Testis (tissue), 3 donors: ENCODE results near the gene TMEM219. TPM values are rescaled to one million over a fixed set of nuclear protein-coding genes. Genes with fewer than 3 reads are reported as not detected.

Source experiments
- DNase-seq: peaks from one replicate; pipeline ENCODE4 v3.0.0-alpha.2; 2019
- H3K27ac ChIP-seq, 2 donors: fragments of 200-600 bp; sonication (generic); one replicate each; pipeline ENCODE4 v1.5.1; 2019
- H3K27me3 ChIP-seq: fragments of 200-600 bp; sonication (generic); one replicate; pipeline ENCODE4 v1.5.1; 2019
- H3K36me3 ChIP-seq: fragments of 200-600 bp; sonication (generic); one replicate; pipeline ENCODE4 v1.5.1; 2017; ENCODE audit warnings: low read depth; ENCODE audit errors: missing control alignments
- H3K4me1 ChIP-seq: fragments of 200-600 bp; sonication (generic); one replicate; pipeline ENCODE4 v1.5.1; 2019
- H3K4me3 ChIP-seq, 2 donors: fragments of 200-600 bp; sonication (generic); one replicate each; pipeline ENCODE4 v1.5.1; 2017 to 2019
- H3K9me3 ChIP-seq: fragments of 200-600 bp; sonication (generic); one replicate; pipeline ENCODE4 v1.5.1; 2017
- POLR2A ChIP-seq: fragments of 450-650 bp; IDR thresholded peaks from one replicate; pipeline ENCODE4 v1.6.1; 2017; ENCODE audit warnings: antibody characterized with exemption, mild to moderate bottlenecking, moderate library complexity
- whole genome bisulfite sequencing, 2 donors: methylation state at CpG; one replicate each; pipeline ENCODE4 v1.1.5; 2018; 5-methylcytosine and 5-hydroxymethylcytosine counted together
- intact Hi-C: fragments of 100-400 bp; cut with DNase I; formaldehyde crosslinking; loops from one replicate; pipeline ENCODE4 v1.15.1; 2023; ENCODE audit warnings: low total_unique reads
- polyA plus RNA-seq: library from polyadenylated mRNA; stranded (reverse); fragments of 350-450 nt; fragmentation: Illumina TruSeq; extraction: RNeasy Lipid Tissue Mini Kit (QIAGEN cat#74804); gene quantifications from one replicate; pipeline ENCODE4 v1.2.3, GENCODE V29; 2014; ENCODE audit warnings: low read depth, low replicate concordance; ENCODE audit not compliant: insufficient read depth
- total RNA-seq, 2 donors: library from RNA; depleted of rRNA; stranded (reverse); fragments of >200 nt; gene quantifications; one replicate each; pipeline ENCODE4 v1.2.3, GENCODE V29; 2016
- TF ChIP-seq, protein P1 (sequence below), 3 experiments: fragments of 450-650 bp in 2 of 3; fragments of 200-600 bp in 1 of 3; sonication (generic) in 1 of 3; IDR thresholded peaks; one replicate each; pipeline ENCODE4 v1.5.1; 2016 to 2019; ENCODE audit warnings: antibody characterized with exemption in 3 of 3, mild to moderate bottlenecking in 2 of 3, moderate library complexity in 1 of 3

TMEM219 gene
- total and polyA plus RNA-seq, 3 donors from 2014 or later = 160 to 280 (median 203) TPM

GRCh38 chr16:29995324-29995910, 33.5 kb downstream of the TMEM219 start, which contains the start of gene HIRIP3:
Gene HIRIP3, minus strand, starts transcription at chr16:29995617. Its CDS starts 12 bp downstream, at chr16:29995605.
- DNase-seq = peak; percentile 89
- Histone ChIP-seq H3K9me3 (no peaks in the 10 kb centered on the region), H3K36me3 (no peaks in the 10 kb centered on the region), H3K27me3 (no peaks in the 10 kb centered on the region), H3K27ac (peak within 1 kb of the TSS; percentile 80 to 90), H3K4me3 (peak within 1 kb of the TSS; percentile 60 to 74), H3K4me1 (peaks cover 17% of the 10 kb centered on the region)
- TF ChIP-seq POLR2A = no peak
- TF ChIP-seq, protein P1, sequence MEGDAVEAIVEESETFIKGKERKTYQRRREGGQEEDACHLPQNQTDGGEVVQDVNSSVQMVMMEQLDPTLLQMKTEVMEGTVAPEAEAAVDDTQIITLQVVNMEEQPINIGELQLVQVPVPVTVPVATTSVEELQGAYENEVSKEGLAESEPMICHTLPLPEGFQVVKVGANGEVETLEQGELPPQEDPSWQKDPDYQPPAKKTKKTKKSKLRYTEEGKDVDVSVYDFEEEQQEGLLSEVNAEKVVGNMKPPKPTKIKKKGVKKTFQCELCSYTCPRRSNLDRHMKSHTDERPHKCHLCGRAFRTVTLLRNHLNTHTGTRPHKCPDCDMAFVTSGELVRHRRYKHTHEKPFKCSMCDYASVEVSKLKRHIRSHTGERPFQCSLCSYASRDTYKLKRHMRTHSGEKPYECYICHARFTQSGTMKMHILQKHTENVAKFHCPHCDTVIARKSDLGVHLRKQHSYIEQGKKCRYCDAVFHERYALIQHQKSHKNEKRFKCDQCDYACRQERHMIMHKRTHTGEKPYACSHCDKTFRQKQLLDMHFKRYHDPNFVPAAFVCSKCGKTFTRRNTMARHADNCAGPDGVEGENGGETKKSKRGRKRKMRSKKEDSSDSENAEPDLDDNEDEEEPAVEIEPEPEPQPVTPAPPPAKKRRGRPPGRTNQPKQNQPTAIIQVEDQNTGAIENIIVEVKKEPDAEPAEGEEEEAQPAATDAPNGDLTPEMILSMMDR (IDR thresholded peaks at IDR 0.05) = no peak
- WGBS, 2 donors = 0% methylated on average over 3 to 53 of the region's 53 CpGs
- intact Hi-C loops = no loop called here

DNA sequence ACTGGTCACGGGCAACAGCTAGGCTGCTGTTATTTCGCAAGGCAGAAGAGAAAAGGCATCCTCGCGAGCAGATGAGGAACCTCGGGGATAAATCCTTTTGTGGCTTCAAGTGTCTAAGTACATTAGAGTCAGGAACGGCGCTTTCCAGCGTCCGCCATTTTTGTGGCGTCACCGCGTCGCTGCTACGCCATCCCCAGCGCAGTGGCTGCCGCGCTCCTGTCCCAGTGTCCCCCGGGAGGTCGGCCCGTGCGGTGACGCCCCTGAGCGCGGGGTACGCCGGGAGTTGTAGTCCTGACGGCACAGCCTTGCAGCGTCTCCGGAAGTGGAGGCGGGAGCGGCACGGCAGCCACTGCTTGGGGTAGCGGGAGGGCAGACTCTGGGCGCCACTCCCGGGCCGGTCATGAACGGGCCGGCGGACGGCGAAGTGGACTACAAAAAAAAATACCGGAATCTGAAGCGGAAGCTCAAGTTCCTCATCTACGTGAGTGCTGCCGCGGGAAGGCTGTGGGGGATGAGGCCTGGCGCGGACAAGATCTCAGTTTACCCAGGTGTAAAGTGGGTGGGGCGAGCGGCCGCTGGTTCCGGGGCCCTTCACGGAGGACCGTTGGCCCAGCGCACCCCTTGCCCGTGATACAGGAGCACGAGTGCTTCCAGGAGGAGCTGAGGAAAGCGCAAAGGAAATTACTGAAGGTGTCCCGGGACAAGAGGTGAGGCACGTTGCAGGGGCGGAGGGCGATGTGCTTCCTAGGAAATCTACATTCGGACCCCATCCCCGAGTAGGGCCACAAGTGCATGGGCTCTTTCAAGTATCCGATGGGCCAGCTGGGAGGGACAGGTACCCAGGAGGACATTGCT, 34.3 kb downstream of the TMEM219 start, which contains the start of gene INO80E:
Gene INO80E, plus strand, starts transcription at position 331 of the 855 bp plus-strand sequence. Its CDS starts 70 bp downstream, at position 401.
- Histone ChIP-seq H3K27me3 (no peaks in the 10 kb centered on the region), H3K4me1 (peaks cover 17% of the 10 kb centered on the region), H3K27ac (peak within 1 kb of the TSS; percentile 80 to 90), H3K4me3 (peak within 1 kb of the TSS; percentile 60 to 74), H3K9me3 (no peaks in the 10 kb centered on the region), H3K36me3 (no peaks in the 10 kb centered on the region)
- WGBS, 2 donors = 0 to 1% methylated on average over 24 to 65 of the region's 65 CpGs
- peak; percentile 5 for TF ChIP-seq POLR2A
- TF ChIP-seq, protein P1 (IDR thresholded peaks at IDR 0.05) = peak in 1 of 3 experiments; percentile 6
- intact Hi-C loops = no loop called here
- peak; percentile 98 for DNase-seq

GRCh38 chr16:29996766-29997250, 34.9 kb downstream of the TMEM219 start:
- no peaks in the 10 kb centered on the region for H3K36me3 ChIP-seq
- intact Hi-C loops = no loop called here

DNA sequence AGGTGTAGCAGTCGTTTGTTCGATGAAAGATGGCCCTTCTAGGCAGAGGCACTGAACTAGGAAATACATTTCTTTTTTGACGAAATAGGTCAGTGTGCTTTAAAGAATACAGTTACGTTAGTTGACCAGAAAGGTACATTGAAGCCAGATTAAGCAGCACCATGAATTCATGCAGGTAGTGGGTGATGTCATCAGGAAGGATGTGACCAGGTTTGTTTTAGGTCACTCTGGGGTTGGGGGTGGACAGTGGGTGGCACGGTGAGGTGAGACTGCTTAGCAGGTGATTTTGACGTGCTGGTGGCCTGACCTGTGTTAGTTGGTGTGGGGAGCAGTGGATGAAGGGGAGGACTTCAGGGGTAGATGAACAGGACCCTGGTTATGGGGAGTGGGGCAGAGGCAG, 37.7 kb downstream of the TMEM219 start:
- 82 to 89% methylated on average over 6 of the region's 6 CpGs for WGBS, 2 donors
- Histone ChIP-seq H3K27ac (no peak overlapping the region), H3K4me1 (peaks cover 11% of the 10 kb centered on the region), H3K9me3 (no peaks in the 10 kb centered on the region), H3K27me3 (no peaks in the 10 kb centered on the region), H3K36me3 (no peaks in the 10 kb centered on the region), H3K4me3 (no peak overlapping the region)
- no peak for DNase-seq
- intact Hi-C loops = no loop called here
- TF ChIP-seq POLR2A = no peak
- TF ChIP-seq, protein P1 (IDR thresholded peaks at IDR 0.05) = no peak

More at GRCh38 chr16:29996766-29997250, 34.9 kb downstream of the TMEM219 start:
- TF ChIP-seq POLR2A = no peak
- TF ChIP-seq, protein P1 (IDR thresholded peaks at IDR 0.05) = no peak
- Histone ChIP-seq H3K27me3 (no peaks in the 10 kb centered on the region), H3K9me3 (no peaks in the 10 kb centered on the region), H3K4me3 (peak overlapping the region; percentile 60 to 74), H3K27ac (peak overlapping the region in 1 of 2 donors; percentile 90), H3K4me1 (peaks cover 17% of the 10 kb centered on the region)
- DNase-seq = no peak
- 16 to 22% methylated on average over 8 to 9 of the region's 9 CpGs for WGBS, 2 donors
